NCI-H1417 treated with DMSO at 0.1 percent for 48 hours (cell line): ENCODE measurements around the gene ZNF142.
"Not testable (repeated sequence)": the region's sequence is repeated elsewhere in the genome, so short reads cannot be mapped to it uniquely, and the experiment has no call there.

Experiments used
- DNase-seq: peaks from one replicate; lab custom pipeline; 2025; lab: John Stamatoyannopoulos, UW

ZNF142 gene

GRCh38 chr2:218659258-218659987 lies at the start of gene ZNF142, which contains the start of gene BCS1L:
Gene ZNF142 (minus strand): TSS chr2:218659623. CDS start chr2:218656429, 3,194 bp downstream.
Gene BCS1L (plus strand): TSS chr2:218659683. CDS start chr2:218660988, 1,305 bp downstream.
- peak; percentile 31 for DNase-seq

GRCh38 chr2:218708086-218708485 lies 48.7 kb upstream of the ZNF142 start:
- DNase-seq: no peak

GRCh38 chr2:218703341-218703740 lies 43.9 kb upstream of the ZNF142 start:
- DNase-seq: no peak

GRCh38 chr2:218701806-218702205 lies 42.4 kb upstream of the ZNF142 start:
- no peak for DNase-seq

GRCh38 chr2:218698885-218699284 lies 39.5 kb upstream of the ZNF142 start:
- no peak for DNase-seq

- no peak for DNase-seq
These were observed 35.2 kb upstream of the ZNF142 start for GRCh38 chr2:218694405-218695145.

- DNase-seq: no peak
These were observed 31.8 kb upstream of the ZNF142 start for GRCh38 chr2:218691234-218691633.

- DNase-seq: not testable (repeated sequence)
These were observed 28.1 kb upstream of the ZNF142 start for GRCh38 chr2:218687400-218688060.

GRCh38 chr2:218680061-218680460 lies 20.6 kb upstream of the ZNF142 start:
- no peak for DNase-seq

- no peak for DNase-seq
These were observed 19.7 kb upstream of the ZNF142 start for GRCh38 chr2:218679119-218679518.

GRCh38 chr2:218671654-218672566 lies 12.5 kb upstream of the ZNF142 start, which contains the start of the genes RNF25 and STK36:
Gene RNF25 (minus strand): TSS chr2:218672002. CDS start chr2:218671970, 32 bp downstream.
Gene STK36 (plus strand): TSS chr2:218672086. CDS start chr2:218672830, 744 bp downstream.
- peak; percentile 48 for DNase-seq

- no peak for DNase-seq
These were observed 11.8 kb upstream of the ZNF142 start for GRCh38 chr2:218671097-218671653.

GRCh38 chr2:218664653-218665052 lies 5.2 kb upstream of the ZNF142 start:
- DNase-seq: no peak

- DNase-seq: no peak
These were observed 4.5 kb upstream of the ZNF142 start for GRCh38 chr2:218663901-218664300.

- no peak for DNase-seq
These were observed 3.4 kb upstream of the ZNF142 start for GRCh38 chr2:218662827-218663226.

- DNase-seq: no peak
These were observed 3.0 kb upstream of the ZNF142 start for GRCh38 chr2:218662377-218662776.

GRCh38 chr2:218659988-218660358 lies 550 bp upstream of the ZNF142 start:
- DNase-seq: no peak

GRCh38 chr2:218658671-218659257 lies 659 bp downstream of the ZNF142 start:
- DNase-seq: no peak

- DNase-seq: no peak
These were observed 3.7 kb downstream of the ZNF142 start for GRCh38 chr2:218655751-218656150.

GRCh38 chr2:218648787-218649100 lies 10.7 kb downstream of the ZNF142 start:
- no peak for DNase-seq
